Liver (tissue), 9 donors: ENCODE results near the gene ACAD8. TPM values are rescaled to one million over a fixed set of nuclear protein-coding genes. Genes with fewer than 3 reads are reported as not detected.

ENCODE experiments used
- DNase-seq: peaks from one replicate; pipeline ENCODE4 v3.0.0-alpha.2; 2017; ENCODE audit warnings: low spot score
- H3K27ac ChIP-seq, 2 donors: one replicate each; pipeline ENCODE4 v1.7.0; 2013; ENCODE audit warnings: inconsistent platforms in 2 of 2, low read length in 2 of 2, control low read depth in 1 of 2, low read depth in 1 of 2, mild to moderate bottlenecking in 1 of 2
- H3K27me3 ChIP-seq, 4 donors: one replicate each; pipeline versions ENCODE4 v1.6.1 to v1.7.0; 2013; ENCODE audit warnings: low read length in 3 of 4, inconsistent platforms in 1 of 4, mild to moderate bottlenecking in 1 of 4, moderate library complexity in 1 of 4; ENCODE audit not compliant: control insufficient read depth in 4 of 4, insufficient read depth in 4 of 4
- H3K36me3 ChIP-seq, 4 donors: one replicate each; pipeline versions ENCODE4 v1.6.1 to v1.7.0; 2013; ENCODE audit warnings: low read length in 3 of 4, mild to moderate bottlenecking in 3 of 4, low read depth in 1 of 4, moderate library complexity in 1 of 4; ENCODE audit not compliant: control insufficient read depth in 4 of 4, insufficient read depth in 3 of 4
- H3K4me1 ChIP-seq, 4 donors: one replicate each; pipeline versions ENCODE4 v1.6.1 to v1.7.0; 2013; ENCODE audit warnings: low read length in 3 of 4, mild to moderate bottlenecking in 3 of 4, moderate library complexity in 1 of 4; ENCODE audit not compliant: control insufficient read depth in 4 of 4, insufficient read depth in 4 of 4
- H3K4me3 ChIP-seq, 3 donors: one replicate each; pipeline versions ENCODE4 v1.6.1 to v1.7.0; 2013; ENCODE audit warnings: low read length in 3 of 3, control low read depth in 1 of 3, low read depth in 1 of 3, mild to moderate bottlenecking in 1 of 3
- H3K9ac ChIP-seq, 2 donors: one replicate each; pipeline ENCODE4 v1.7.0; 2013; ENCODE audit warnings: low read length in 2 of 2, mild to moderate bottlenecking in 2 of 2, moderate library complexity in 2 of 2, control low read depth in 1 of 2, low read depth in 1 of 2
- H3K9me3 ChIP-seq, 4 donors: one replicate each; pipeline versions ENCODE4 v1.6.1 to v1.7.0; 2013; ENCODE audit warnings: low read length in 3 of 4; ENCODE audit not compliant: control insufficient read depth in 4 of 4
- ATF3 ChIP-seq: IDR thresholded peaks from 2 replicates; pipeline ENCODE4 v1.6.1; 2016; ENCODE audit warnings: antibody characterized with exemption
- CTCF ChIP-seq: fragments of 150-350 bp; IDR thresholded peaks from 2 replicates; pipeline ENCODE4 v1.5.1; 2017; ENCODE audit warnings: improper control_type of control experiment, low read depth, low read length; ENCODE audit not compliant: missing input control
- EGR1 ChIP-seq, 2 donors: IDR thresholded peaks; 2 replicates each; pipeline ENCODE4 v1.6.1; 2016 to 2018; ENCODE audit warnings: antibody characterized with exemption in 2 of 2, low read depth in 2 of 2
- FOXA1 ChIP-seq: IDR thresholded peaks from 2 replicates; pipeline ENCODE4 v1.6.1; 2016; ENCODE audit warnings: antibody characterized with exemption
- FOXA2 ChIP-seq: IDR thresholded peaks from 2 replicates; pipeline ENCODE4 v1.6.1; 2016; ENCODE audit warnings: antibody characterized with exemption
- GABPA ChIP-seq, 2 donors: IDR thresholded peaks in 1 of 2; conservative IDR thresholded peaks in 1 of 2; 2 replicates each; pipeline ENCODE4 v1.6.1; 2016; ENCODE audit warnings: antibody characterized with exemption in 2 of 2, mild to moderate bottlenecking in 1 of 2, moderate library complexity in 1 of 2
- HNF4A ChIP-seq, 2 donors: conservative IDR thresholded peaks; 2 replicates each; pipeline ENCODE4 v1.6.1; 2016; ENCODE audit warnings: antibody characterized with exemption in 2 of 2, mild to moderate bottlenecking in 2 of 2
- JUND ChIP-seq, 2 donors: IDR thresholded peaks; 2 replicates each; pipeline ENCODE4 v1.6.1; 2016; ENCODE audit warnings: antibody characterized with exemption in 2 of 2
- MAX ChIP-seq: IDR thresholded peaks from 2 replicates; pipeline ENCODE4 v1.6.1; 2016; ENCODE audit warnings: antibody characterized with exemption
- NR2F2 ChIP-seq: IDR thresholded peaks from 2 replicates; pipeline ENCODE4 v1.6.1; 2016; ENCODE audit warnings: antibody characterized with exemption
- RAD21 ChIP-seq, 2 donors: IDR thresholded peaks; 2 replicates each; pipeline ENCODE4 v1.6.1; 2016; ENCODE audit warnings: antibody characterized with exemption in 2 of 2, mild to moderate bottlenecking in 2 of 2
- REST ChIP-seq: IDR thresholded peaks from 2 replicates; pipeline ENCODE4 v1.6.1; 2016; ENCODE audit warnings: antibody characterized with exemption, mild to moderate bottlenecking
- RXRA ChIP-seq, 2 donors: IDR thresholded peaks; 2 replicates each; pipeline ENCODE4 v1.6.1; 2017 to 2018; ENCODE audit warnings: antibody characterized with exemption in 2 of 2, mild to moderate bottlenecking in 1 of 2
- SP1 ChIP-seq: IDR thresholded peaks from 2 replicates; pipeline ENCODE4 v1.6.1; 2018; ENCODE audit warnings: antibody characterized with exemption, mild to moderate bottlenecking
- TAF1 ChIP-seq: conservative IDR thresholded peaks from 2 replicates; pipeline ENCODE4 v1.6.1; 2016; ENCODE audit warnings: antibody characterized with exemption, mild to moderate bottlenecking
- YY1 ChIP-seq: IDR thresholded peaks from 2 replicates; pipeline ENCODE4 v1.6.1; 2016; ENCODE audit warnings: antibody characterized with exemption, mild to moderate bottlenecking
- ZBTB33 ChIP-seq: IDR thresholded peaks from 2 replicates; pipeline ENCODE4 v1.6.1; 2016; ENCODE audit warnings: antibody characterized with exemption
- WGBS: extraction: QIAGEN DNeasy Blood & Tissue Kit; methylation state at CpG from one replicate; pipeline ENCODE4 v1.1.7; 2013; 5-methylcytosine and 5-hydroxymethylcytosine counted together
- polyA plus RNA-seq, 2 donors: library from polyadenylated mRNA; stranded (reverse) in 1 of 2; unstranded in 1 of 2; fragments of 200-250 nt in 1 of 2; fragments of >200 nt in 1 of 2; fragmentation: Nextera tagmentation in 1 of 2; extraction: Ambion mirVana in 1 of 2; gene quantifications; one replicate each; pipeline versions ENCODE4 v1.2.1 to v1.2.3, GENCODE V29; 2013 to 2015
- total RNA-seq, 2 donors: library from RNA; depleted of rRNA; stranded (reverse); fragments of >200 nt; gene quantifications; one replicate each; pipeline ENCODE4 v1.2.3, GENCODE V29; 2014
- donor health status: healthy.
- donor health status: healthy.
- donor health status: healthy.
- donor health status: healthy.
- donor health status: healthy.

ACAD8 gene
- total and polyA plus RNA-seq, 4 donors: 14.1 to 32.2 (median 27.1) TPM

- Histone ChIP-seq H3K36me3 (peaks cover 2 to 5% (median 4%) of the 10 kb centered on the region in 4 donors), H3K4me1 (peaks cover 7 to 32% (median 23%) of the 10 kb centered on the region in 4 donors), H3K9ac (peak overlapping the region; percentile 52 to 64), H3K9me3 (no peaks in the 10 kb centered on the region), H3K27me3 (no peaks in the 10 kb centered on the region), H3K27ac (peak overlapping the region; percentile 93 to 99), H3K4me3 (peak overlapping the region; percentile 76 to 83 (median 81))
- no peak for TF ChIP-seq FOXA1
- no peak for TF ChIP-seq JUND (IDR thresholded peaks at IDR 0.05)
- TF ChIP-seq TAF1: peak; percentile 84
- TF ChIP-seq HNF4A (conservative IDR thresholded peaks at IDR 0.05): peak; percentile 13 to 36
- peak; percentile 23 to 29 for TF ChIP-seq RXRA (IDR thresholded peaks at IDR 0.05)
- TF ChIP-seq GABPA (IDR thresholded peaks at IDR 0.05 in 1 of 2, conservative IDR thresholded peaks at IDR 0.05 in 1 of 2): no peak
- TF ChIP-seq RAD21 (IDR thresholded peaks at IDR 0.05): peak in 1 of 2 donors; percentile 10
- peak; percentile 21 for TF ChIP-seq SP1
- TF ChIP-seq FOXA2: peak; percentile 9
- TF ChIP-seq NR2F2: no peak
- peak; percentile 12 for TF ChIP-seq MAX
- peak; percentile 69 for TF ChIP-seq REST
- WGBS: under 1% methylated on average over 93 of the region's 93 CpGs
- peak; percentile 64 for DNase-seq
These were observed 28.4 kb upstream of the ACAD8 start for GRCh38 chr11:134224710-134225664.

GRCh38 chr11:134226806-134227325, 26.5 kb upstream of the ACAD8 start:
- Histone ChIP-seq H3K9ac (no peak overlapping the region), H3K4me1 (peaks cover 7 to 45% (median 28%) of the 10 kb centered on the region in 4 donors), H3K9me3 (no peaks in the 10 kb centered on the region), H3K4me3 (no peak overlapping the region), H3K36me3 (peaks cover 0 to 2% (median under 1%) of the 10 kb centered on the region in 4 donors), H3K27me3 (no peaks in the 10 kb centered on the region), H3K27ac (no peak overlapping the region)
- 94% methylated on average over 5 of the region's 5 CpGs for WGBS
- no peak for DNase-seq
- TF ChIP-seq MAX: no peak
- no peak for TF ChIP-seq EGR1 (IDR thresholded peaks at IDR 0.05; ENCODE audit: low read depth in 2 of 2)
- TF ChIP-seq REST: no peak
- TF ChIP-seq TAF1: no peak
- no peak for TF ChIP-seq JUND (IDR thresholded peaks at IDR 0.05)
- TF ChIP-seq SP1: no peak
- no peak for TF ChIP-seq HNF4A (conservative IDR thresholded peaks at IDR 0.05)
- TF ChIP-seq FOXA1: no peak
- TF ChIP-seq FOXA2: no peak
- TF ChIP-seq ZBTB33: no peak
- no peak for TF ChIP-seq NR2F2
- no peak for TF ChIP-seq ATF3
- no peak for TF ChIP-seq GABPA (IDR thresholded peaks at IDR 0.05 in 1 of 2, conservative IDR thresholded peaks at IDR 0.05 in 1 of 2)
- TF ChIP-seq CTCF: no peak
- TF ChIP-seq RAD21 (IDR thresholded peaks at IDR 0.05): no peak
- no peak for TF ChIP-seq YY1
